ENCODE measurements around the gene ATXN1L.
"Not testable (repeated sequence)": the region's sequence is repeated elsewhere in the genome, so short reads cannot be mapped to it uniquely, and the experiment has no call there.

ATXN1L gene

DNA sequence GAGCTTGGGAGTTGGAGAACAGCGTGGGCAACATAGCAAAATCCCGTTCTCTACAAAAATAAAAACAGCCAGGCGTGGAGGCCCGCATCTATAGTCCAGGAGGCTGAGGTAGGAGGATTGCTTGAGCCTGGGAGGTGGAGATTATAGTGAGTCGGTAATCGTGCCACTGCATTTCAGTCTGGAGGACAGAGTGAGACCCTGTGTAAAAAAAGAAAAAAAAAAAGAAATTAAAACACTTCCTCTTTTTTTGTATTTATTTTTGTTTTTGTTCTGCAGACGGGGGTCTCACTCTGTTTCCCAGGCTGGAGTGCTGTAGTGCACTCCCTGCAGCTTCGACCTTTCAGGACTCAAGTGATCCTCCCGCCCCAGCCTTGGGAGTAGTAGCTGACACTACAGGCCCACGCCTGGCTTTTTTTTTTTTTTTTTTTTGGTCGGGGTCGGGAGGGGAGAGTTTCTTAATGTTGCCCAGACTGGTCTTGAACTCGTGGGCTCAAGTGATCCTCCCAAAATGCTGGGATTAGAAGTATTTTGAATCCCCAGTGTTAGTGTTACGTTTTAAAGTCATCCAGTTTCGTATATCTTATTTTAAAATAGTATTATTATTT lies 51.1 kb downstream of the ATXN1L start:
- Histone ChIP-seq H3K9me3 (ENCODE audit: control insufficient read depth, low read depth, low read length) (no peaks in the 10 kb centered on the region), H3K36me3 (ENCODE audit: control insufficient read depth, low read depth, low read length) (no peaks in the 10 kb centered on the region), H3K4me3 (ENCODE audit: low read length) (peak overlapping the region; percentile 90), H3K4me1 (ENCODE audit: control insufficient read depth, low read depth, low read length) (peaks cover 7% of the 10 kb centered on the region), H3K9ac (ENCODE audit: low read length) (peak overlapping the region; percentile 93), H3K27ac (ENCODE audit: low read length) (no peak overlapping the region), H3K27me3 (ENCODE audit: control insufficient read depth, insufficient read depth, low read length) (no peaks in the 10 kb centered on the region)

DNA sequence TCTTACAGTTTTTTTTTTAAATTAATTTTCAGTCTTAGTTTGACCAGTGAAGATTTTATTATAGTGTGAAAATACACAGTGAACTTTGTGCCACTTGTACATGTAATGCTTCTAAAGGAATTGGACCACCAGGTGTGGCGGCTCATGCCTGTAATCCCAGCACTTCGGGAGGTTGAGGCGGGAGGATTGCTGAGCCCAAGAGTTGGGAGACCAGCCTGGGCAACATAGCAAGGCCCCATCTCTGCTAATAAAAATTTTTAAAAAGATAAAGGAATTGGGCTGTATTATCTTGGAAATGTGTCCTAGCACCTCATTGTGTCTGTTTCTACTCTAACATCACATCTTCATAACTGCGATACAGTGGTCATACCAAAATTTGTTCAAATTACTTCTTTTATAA lies 53.4 kb downstream of the ATXN1L start:
- H3K9me3 ChIP-seq (ENCODE audit: control insufficient read depth, low read depth, low read length) = no peaks in the 10 kb centered on the region
- H3K27me3 ChIP-seq (ENCODE audit: control insufficient read depth, insufficient read depth, low read length) = no peaks in the 10 kb centered on the region
- no peak overlapping the region for H3K9ac ChIP-seq (ENCODE audit: low read length)
- H3K27ac ChIP-seq (ENCODE audit: low read length) = no peak overlapping the region
- peaks cover 4% of the 10 kb centered on the region for H3K4me1 ChIP-seq (ENCODE audit: control insufficient read depth, low read depth, low read length)
- H3K4me3 ChIP-seq (ENCODE audit: low read length) = no peak overlapping the region
- no peaks in the 10 kb centered on the region for H3K36me3 ChIP-seq (ENCODE audit: control insufficient read depth, low read depth, low read length)

DNA sequence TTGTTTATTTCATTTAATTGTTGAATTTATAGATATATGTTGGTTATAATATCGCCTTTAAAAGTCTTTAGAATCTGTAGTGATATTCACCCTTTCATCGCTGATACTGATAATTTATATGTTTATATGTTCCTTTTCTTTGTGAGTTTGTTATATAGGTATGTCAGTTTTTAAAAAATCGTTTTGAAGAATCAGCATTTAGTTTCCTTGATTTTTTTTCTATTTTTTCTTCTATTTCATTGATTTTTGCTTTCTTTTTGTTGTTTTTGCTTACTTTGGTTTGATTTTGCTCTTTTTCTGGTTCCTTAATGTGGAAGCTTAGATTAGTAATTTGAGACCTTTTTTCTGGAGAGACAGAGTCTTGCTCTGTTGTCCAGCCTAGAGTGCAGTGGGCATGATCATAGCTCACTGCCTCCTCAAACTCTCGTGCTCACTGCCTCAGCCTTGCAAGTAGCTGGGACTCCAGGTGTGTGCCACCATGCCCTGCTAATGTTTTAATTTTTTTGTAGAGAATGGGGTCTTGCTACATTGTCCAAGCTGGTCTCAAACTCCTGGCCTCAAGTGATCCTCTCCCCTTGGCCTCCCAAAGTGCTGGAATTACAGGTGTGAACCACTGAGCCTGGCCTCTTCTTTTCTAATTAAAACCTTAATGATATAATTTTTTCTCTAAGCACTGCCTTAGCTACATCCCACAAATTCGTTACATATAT lies 57.0 kb downstream of the ATXN1L start:
- Histone ChIP-seq H3K4me1 (ENCODE audit: control insufficient read depth, low read depth, low read length) (no peaks in the 10 kb centered on the region), H3K4me3 (ENCODE audit: low read length) (no peak overlapping the region), H3K36me3 (ENCODE audit: control insufficient read depth, low read depth, low read length) (no peaks in the 10 kb centered on the region), H3K27ac (ENCODE audit: low read length) (no peak overlapping the region), H3K9me3 (ENCODE audit: control insufficient read depth, low read depth, low read length) (no peaks in the 10 kb centered on the region), H3K27me3 (ENCODE audit: control insufficient read depth, insufficient read depth, low read length) (no peaks in the 10 kb centered on the region), H3K9ac (ENCODE audit: low read length) (no peak overlapping the region)

DNA sequence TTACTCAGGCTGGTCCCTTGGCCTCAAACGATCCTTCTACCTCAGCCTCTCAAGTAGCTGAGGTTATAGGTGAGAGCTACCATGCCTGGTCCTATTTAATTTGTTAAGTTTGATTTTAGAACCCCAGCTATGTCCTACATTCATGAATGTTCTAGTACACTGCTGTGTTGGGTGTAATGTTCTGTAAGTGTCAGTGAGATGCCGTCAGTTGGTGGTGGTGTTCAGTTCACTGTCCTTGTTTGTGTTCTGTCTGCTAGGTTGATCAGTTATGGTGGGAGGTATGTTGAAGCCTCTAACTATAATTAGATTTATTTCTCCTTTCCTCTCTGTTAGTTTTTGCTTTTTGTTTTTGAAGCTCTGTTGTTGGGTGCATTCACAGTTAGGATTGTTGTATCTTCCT lies 57.8 kb downstream of the ATXN1L start:
- Histone ChIP-seq H3K27me3 (ENCODE audit: control insufficient read depth, insufficient read depth, low read length) (no peaks in the 10 kb centered on the region), H3K27ac (ENCODE audit: low read length) (no peak overlapping the region), H3K9me3 (ENCODE audit: control insufficient read depth, low read depth, low read length) (no peaks in the 10 kb centered on the region), H3K9ac (ENCODE audit: low read length) (no peak overlapping the region), H3K4me3 (ENCODE audit: low read length) (no peak overlapping the region), H3K4me1 (ENCODE audit: control insufficient read depth, low read depth, low read length) (no peaks in the 10 kb centered on the region), H3K36me3 (ENCODE audit: control insufficient read depth, low read depth, low read length) (no peaks in the 10 kb centered on the region)

DNA sequence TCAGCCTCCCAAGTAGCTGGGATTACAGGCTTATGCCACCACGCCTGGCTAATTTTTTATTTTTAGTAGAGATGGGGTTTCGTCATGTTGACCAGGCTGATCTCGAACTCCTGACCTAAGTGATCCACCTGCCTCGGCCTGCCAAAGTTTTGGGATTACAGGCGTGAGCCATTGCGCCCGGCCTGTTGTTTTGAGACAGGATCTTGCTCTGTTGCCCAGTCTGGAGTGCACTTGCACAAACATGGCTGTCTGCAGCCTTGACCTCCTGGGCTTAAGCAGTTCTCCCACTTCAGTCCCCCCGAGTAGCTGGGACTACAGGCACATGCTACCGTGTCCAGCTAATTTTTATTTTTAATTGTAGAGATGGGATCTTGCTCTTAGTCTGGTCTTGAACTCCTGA lies 58.5 kb downstream of the ATXN1L start:
- Histone ChIP-seq H3K36me3 (ENCODE audit: control insufficient read depth, low read depth, low read length) (peaks cover 2% of the 10 kb centered on the region), H3K27ac (ENCODE audit: low read length) (no peak overlapping the region), H3K4me1 (ENCODE audit: control insufficient read depth, low read depth, low read length) (no peaks in the 10 kb centered on the region), H3K27me3 (ENCODE audit: control insufficient read depth, insufficient read depth, low read length) (no peaks in the 10 kb centered on the region), H3K9ac (ENCODE audit: low read length) (no peak overlapping the region), H3K9me3 (ENCODE audit: control insufficient read depth, low read depth, low read length) (no peaks in the 10 kb centered on the region), H3K4me3 (ENCODE audit: low read length) (no peak overlapping the region)

DNA sequence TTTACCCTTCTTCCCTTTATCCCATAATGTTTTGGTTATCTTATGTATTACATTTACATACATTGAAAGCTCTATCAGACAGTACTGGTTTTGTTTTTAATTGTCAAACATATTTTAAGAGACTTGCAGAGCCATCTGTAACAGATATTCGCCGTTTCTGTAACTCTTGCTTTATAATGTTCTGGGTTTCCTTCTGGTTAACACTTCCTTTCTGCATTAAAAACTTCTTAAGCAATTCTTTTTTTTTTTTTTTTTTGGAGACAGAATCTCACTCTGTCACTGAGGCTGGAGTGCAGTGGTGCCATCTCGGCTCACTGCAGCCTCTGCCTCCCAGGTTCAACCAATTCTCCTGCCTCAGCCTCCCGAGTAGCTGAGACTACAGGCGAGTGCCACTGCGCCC lies 60.0 kb downstream of the ATXN1L start:
- not testable (repeated sequence) for H3K4me3 ChIP-seq (ENCODE audit: low read length)

More for the DNA sequence above, 60.0 kb downstream of the ATXN1L start:
- H3K36me3 ChIP-seq (ENCODE audit: control insufficient read depth, low read depth, low read length); H3K9me3 ChIP-seq (ENCODE audit: control insufficient read depth, low read depth, low read length); H3K27ac ChIP-seq (ENCODE audit: low read length); H3K9ac ChIP-seq (ENCODE audit: low read length); H3K4me1 ChIP-seq (ENCODE audit: control insufficient read depth, low read depth, low read length); H3K27me3 ChIP-seq (ENCODE audit: control insufficient read depth, insufficient read depth, low read length): not testable (repeated sequence)
